Right renal pelvis (tissue), 4 donors: ENCODE results near the gene BMAL1. TPM values are rescaled to one million over a fixed set of nuclear protein-coding genes. Genes with fewer than 3 reads are reported as not detected.
"Not testable (repeated sequence)": the region's sequence is repeated elsewhere in the genome, so short reads cannot be mapped to it uniquely, and the experiment has no call there.

Experiments
- DNase-seq, 4 donors: peaks; one replicate each; pipeline ENCODE4 v3.0.0-alpha.2; 2013; ENCODE audit warnings: low read depth in 4 of 4, low spot score in 3 of 4, missing footprints in 1 of 4
- polyA plus RNA-seq, 4 donors: library from polyadenylated mRNA; unstranded; fragments of 120-200 nt; gene quantifications; one replicate each; pipeline ENCODE4 v1.2.1, GENCODE V29; 2013; ENCODE audit not compliant: insufficient read length in 4 of 4

Gene BMAL1
- polyA plus RNA-seq, 4 donors, result 8.8 to 14.2 (median 11.9) TPM

GRCh38 chr11:13368041-13368446, 90.5 kb downstream of the BMAL1 start:
- no peak for DNase-seq

- no peak for DNase-seq
Measured at GRCh38 chr11:13373216-13373615, 95.6 kb downstream of the BMAL1 start.

GRCh38 chr11:13375798-13376197, 98.2 kb downstream of the BMAL1 start:
- DNase-seq, result no peak

- DNase-seq, result no peak
Measured at GRCh38 chr11:13376402-13376801, 98.8 kb downstream of the BMAL1 start.

GRCh38 chr11:13376838-13377237, 99.2 kb downstream of the BMAL1 start:
- DNase-seq, result no peak

GRCh38 chr11:13378316-13378715, 100.7 kb downstream of the BMAL1 start:
- DNase-seq, result no peak

- DNase-seq, result no peak
Measured at GRCh38 chr11:13380731-13381130, 103.1 kb downstream of the BMAL1 start.

GRCh38 chr11:13382751-13383150, 105.2 kb downstream of the BMAL1 start:
- DNase-seq, result no peak

- peak; percentile 15 to 31 (median 20) for DNase-seq
Measured at GRCh38 chr11:13384908-13385640, 107.5 kb downstream of the BMAL1 start.

GRCh38 chr11:13386567-13386966, 109.0 kb downstream of the BMAL1 start:
- no peak for DNase-seq

GRCh38 chr11:13388741-13389140, 111.2 kb downstream of the BMAL1 start:
- DNase-seq, result no peak

- peak in 1 of 4 donors; percentile 4 for DNase-seq
Measured at GRCh38 chr11:13391217-13391616, 113.6 kb downstream of the BMAL1 start.

GRCh38 chr11:13398335-13398734, 120.7 kb downstream of the BMAL1 start:
- not testable (repeated sequence) for DNase-seq

GRCh38 chr11:13405220-13405619, 127.6 kb downstream of the BMAL1 start:
- no peak for DNase-seq

- no peak for DNase-seq
Measured at GRCh38 chr11:13415201-13415600, 137.6 kb downstream of the BMAL1 start.

GRCh38 chr11:13421561-13421960, 144.0 kb downstream of the BMAL1 start:
- DNase-seq, result no peak

GRCh38 chr11:13423372-13423771, 145.8 kb downstream of the BMAL1 start:
- DNase-seq, result no peak

- DNase-seq, result no peak
Measured at GRCh38 chr11:13427440-13427839, 149.8 kb downstream of the BMAL1 start.

- no peak for DNase-seq
Measured at GRCh38 chr11:13429288-13429687, 151.7 kb downstream of the BMAL1 start.

GRCh38 chr11:13429836-13430235, 152.2 kb downstream of the BMAL1 start:
- no peak for DNase-seq

GRCh38 chr11:13433437-13433836, 155.8 kb downstream of the BMAL1 start:
- no peak for DNase-seq

- no peak for DNase-seq
Measured at GRCh38 chr11:13434247-13435205, 156.9 kb downstream of the BMAL1 start.
